Measurements from ENCODE around the gene UBE3C. TPM values are rescaled to one million over a fixed set of nuclear protein-coding genes. Genes with fewer than 3 reads are reported as not detected.

The UBE3C gene
- total RNA-seq, 1 experiment from 2014 or later, result 87.6 TPM

GRCh38 chr7:157284229-157285014 lies 145.7 kb downstream of the UBE3C start:
- Histone ChIP-seq H3K36me3 (ENCODE audit: control insufficient read depth, insufficient read depth, low read length) (no peaks in the 10 kb centered on the region), H3K4me3 (ENCODE audit: low read depth in 2 of 2, low read length in 2 of 2) (no peak overlapping the region), H3K4me1 (ENCODE audit: control insufficient read depth, insufficient read depth, low read length) (peaks cover 41% of the 10 kb centered on the region), H3K27me3 (ENCODE audit: control insufficient read depth, insufficient read depth, low read length) (no peaks in the 10 kb centered on the region), H3K9me3 (ENCODE audit: control insufficient read depth, insufficient read depth, low read depth, low read length) (peaks cover 5% of the 10 kb centered on the region; the same call in 1 of the 2 replicates), H3K27ac (ENCODE audit: low read length) (peak overlapping the region; percentile 93)
- ChIA-PET CTCF (interaction anchor here (0.7 kb wide), 1 partner anchor 1168 kb away, joined by 3 read pairs; no protein-coding TSS in a partner anchor), POLR2A (no interaction called here)
- TF ChIP-seq CTCF (IDR thresholded peaks at IDR 0.05) (no peak), TCF7L2 (IDR thresholded peaks at IDR 0.05; ENCODE audit: low read depth, low read length) (no peak), POLR2AphosphoS5 (IDR thresholded peaks at IDR 0.05; ENCODE audit: low read depth, low read length) (no peak), REST (IDR thresholded peaks at IDR 0.05; ENCODE audit: insufficient read depth in 1 of 2, low read depth in 2 of 2, low read length in 1 of 2) (no peak), SIN3A (IDR thresholded peaks at IDR 0.05; ENCODE audit: borderline replicate concordance, insufficient read depth, low read depth, low read length) (no peak)
- BruUV-seq (replicated peaks), result no TSS peak
- in situ Hi-C loops (cut with HindIII; ENCODE audit: low pct_unique_long_range_greater_than_20kb, low sequenced_read_pairs) (no loop called here), intact Hi-C loops (cut with micrococcal nuclease; ENCODE audit: unreplicated experiment) (no loop called here)
- DNase-seq (ENCODE audit: low read depth, low spot score) (no peak), ATAC-seq (no peak)

GRCh38 chr7:157291404-157292080 lies 152.8 kb downstream of the UBE3C start:
- Histone ChIP-seq H3K27me3 (ENCODE audit: control insufficient read depth, insufficient read depth, low read length) (no peaks in the 10 kb centered on the region), H3K4me3 (ENCODE audit: low read depth in 2 of 2, low read length in 2 of 2) (no peak overlapping the region), H3K27ac (ENCODE audit: low read length) (no peak overlapping the region), H3K36me3 (ENCODE audit: control insufficient read depth, insufficient read depth, low read length) (no peaks in the 10 kb centered on the region), H3K4me1 (ENCODE audit: control insufficient read depth, insufficient read depth, low read length) (peaks cover 25% of the 10 kb centered on the region), H3K9me3 (ENCODE audit: control insufficient read depth, insufficient read depth, low read depth, low read length) (peaks cover 5% of the 10 kb centered on the region; the same call in 1 of the 2 replicates)
- BruUV-seq (replicated peaks), result no TSS peak
- ATAC-seq (no peak), DNase-seq (ENCODE audit: low read depth, low spot score) (no peak)
- no peak for TF ChIP-seq POLR2AphosphoS5 (IDR thresholded peaks at IDR 0.05; ENCODE audit: low read depth, low read length)
- no peak for TF ChIP-seq CTCF (IDR thresholded peaks at IDR 0.05)
- no peak for TF ChIP-seq TCF7L2 (IDR thresholded peaks at IDR 0.05; ENCODE audit: low read depth, low read length)
- no peak for TF ChIP-seq SIN3A (IDR thresholded peaks at IDR 0.05; ENCODE audit: borderline replicate concordance, insufficient read depth, low read depth, low read length)
- no peak for TF ChIP-seq REST (IDR thresholded peaks at IDR 0.05; ENCODE audit: insufficient read depth in 1 of 2, low read depth in 2 of 2, low read length in 1 of 2)
- intact Hi-C loops (cut with micrococcal nuclease; ENCODE audit: unreplicated experiment) (no loop called here), in situ Hi-C loops (cut with HindIII; ENCODE audit: low pct_unique_long_range_greater_than_20kb, low sequenced_read_pairs) (no loop called here)
- CTCF ChIA-PET, result no interaction called here
- POLR2A ChIA-PET, result no interaction called here

Data from Panc1 (cell line).